ENCODE measurements around the gene EFNA2.

Gene EFNA2

DNA sequence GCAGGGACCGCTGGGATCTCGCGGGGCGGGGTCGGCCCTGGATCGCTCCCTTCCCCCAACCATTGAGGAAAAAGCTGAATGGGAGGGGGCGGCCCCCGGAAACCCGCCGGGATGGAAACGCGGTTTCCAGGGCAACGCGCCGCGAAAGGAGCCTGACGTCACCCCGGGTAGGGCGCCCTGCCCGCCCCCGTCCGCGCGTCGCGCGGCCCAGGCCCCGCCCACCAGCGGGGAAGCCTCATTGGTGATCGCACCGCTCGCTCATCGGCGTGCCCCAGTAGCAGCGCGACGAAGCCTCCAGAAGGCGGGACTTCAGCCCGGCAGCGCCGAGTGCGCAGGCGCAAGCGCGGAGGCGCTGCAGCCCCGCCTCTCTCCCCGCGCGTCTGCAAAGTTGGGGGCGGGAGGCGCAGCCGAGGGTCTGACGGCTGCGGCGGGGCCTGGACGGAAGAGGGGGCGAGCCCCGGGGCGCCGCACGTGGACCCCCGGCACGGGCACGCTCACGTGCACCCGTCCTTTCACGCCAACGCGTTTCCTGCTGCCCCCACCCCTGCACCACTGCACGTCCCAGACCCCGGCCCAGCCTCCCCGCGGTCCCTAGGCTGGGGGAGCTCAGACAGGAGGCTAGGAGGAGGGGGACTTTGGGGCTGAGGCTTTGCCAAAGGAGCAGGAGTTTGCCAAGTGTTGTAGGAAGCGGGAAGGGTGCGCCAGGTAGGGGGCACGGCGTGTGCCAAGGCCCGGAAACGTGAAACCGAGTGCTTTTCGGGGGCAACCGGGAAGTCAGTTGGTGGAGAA lies 24.7 kb upstream of the EFNA2 start:
- DNase-seq: peak; percentile 81

- DNase-seq: no peak
Observed at GRCh38 chr19:1261538-1261797, 24.2 kb upstream of the EFNA2 start.

- DNase-seq: no peak
Observed at GRCh38 chr19:1261798-1262622, 23.7 kb upstream of the EFNA2 start.

GRCh38 chr19:1262623-1263123 lies 23.0 kb upstream of the EFNA2 start:
- no peak for DNase-seq

DNA sequence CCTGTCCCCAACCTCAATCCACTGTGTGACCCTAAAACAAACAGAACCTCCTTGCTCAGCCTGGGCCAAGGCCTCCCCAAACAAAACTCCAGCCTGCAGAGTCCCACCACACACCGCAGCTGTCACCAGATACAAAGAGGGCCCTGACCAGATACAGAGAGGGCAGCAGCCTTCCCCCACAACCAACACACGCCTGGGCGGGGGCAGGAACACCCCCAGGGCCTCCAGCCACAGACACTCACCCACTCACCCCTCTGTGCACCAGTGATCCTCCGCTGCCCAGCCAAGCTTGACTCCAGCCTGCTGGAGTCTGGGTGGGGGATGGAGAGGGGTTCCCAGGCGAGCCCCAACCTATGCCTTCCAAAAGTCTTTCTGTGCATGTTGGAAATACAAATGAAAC lies 22.5 kb upstream of the EFNA2 start:
- DNase-seq: no peak

GRCh38 chr19:1264801-1265614 lies 20.7 kb upstream of the EFNA2 start:
- DNase-seq: no peak

DNA sequence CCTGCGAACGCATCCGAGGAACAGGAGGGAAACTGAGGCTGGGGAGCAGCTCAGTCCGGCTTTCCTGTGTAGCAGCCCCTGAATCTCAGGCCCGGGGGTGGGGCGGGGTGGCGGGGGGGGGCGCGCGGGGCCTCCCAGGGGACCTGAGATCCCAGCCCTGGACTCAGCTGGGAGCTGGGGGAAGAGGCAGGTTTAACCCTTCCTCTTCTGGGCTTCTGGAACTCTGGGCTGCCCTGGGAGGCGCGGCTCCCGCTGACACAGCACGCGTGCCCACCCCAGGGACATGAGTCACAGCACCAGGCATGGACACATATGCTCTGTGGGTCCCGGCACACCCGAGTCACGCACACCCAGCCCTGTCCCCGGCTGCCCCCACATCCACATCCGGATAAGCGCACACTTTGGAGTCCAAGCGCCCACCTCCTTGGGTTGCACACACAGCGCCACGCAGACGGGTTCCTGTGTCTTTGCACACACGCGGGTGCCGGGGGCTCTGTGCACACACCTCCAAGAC lies 20.0 kb upstream of the EFNA2 start:
- no peak for DNase-seq

GRCh38 chr19:1266129-1266915 lies 19.4 kb upstream of the EFNA2 start:
- no peak for DNase-seq

DNA sequence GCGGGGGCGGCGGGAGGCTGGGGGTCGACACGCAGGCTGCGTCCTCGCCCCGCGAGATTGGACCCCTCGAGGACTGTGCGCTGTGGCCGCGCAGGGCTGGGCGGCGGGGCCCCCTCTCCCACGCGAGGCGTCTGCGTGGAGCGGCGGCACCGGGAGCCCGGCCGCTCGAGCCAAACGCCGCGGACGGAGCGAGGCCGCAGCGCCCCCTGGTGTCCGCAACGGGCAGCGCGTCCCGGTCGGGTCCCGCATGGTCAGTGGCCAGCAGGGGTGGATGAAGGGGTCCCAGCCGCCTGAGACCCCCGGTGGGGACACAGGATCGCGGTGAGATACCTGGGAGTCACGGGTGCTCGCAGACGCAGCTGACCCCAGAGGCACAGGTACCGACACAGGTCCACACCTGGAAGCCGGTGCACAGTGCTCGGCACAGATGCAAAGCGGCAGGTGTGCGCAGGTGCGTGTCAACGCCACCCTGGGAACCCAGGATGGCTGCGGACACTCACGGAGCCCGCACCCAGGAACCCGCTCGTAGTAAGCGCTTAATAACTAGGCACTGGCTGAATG lies 18.7 kb upstream of the EFNA2 start:
- peak; percentile 29 for DNase-seq

DNA sequence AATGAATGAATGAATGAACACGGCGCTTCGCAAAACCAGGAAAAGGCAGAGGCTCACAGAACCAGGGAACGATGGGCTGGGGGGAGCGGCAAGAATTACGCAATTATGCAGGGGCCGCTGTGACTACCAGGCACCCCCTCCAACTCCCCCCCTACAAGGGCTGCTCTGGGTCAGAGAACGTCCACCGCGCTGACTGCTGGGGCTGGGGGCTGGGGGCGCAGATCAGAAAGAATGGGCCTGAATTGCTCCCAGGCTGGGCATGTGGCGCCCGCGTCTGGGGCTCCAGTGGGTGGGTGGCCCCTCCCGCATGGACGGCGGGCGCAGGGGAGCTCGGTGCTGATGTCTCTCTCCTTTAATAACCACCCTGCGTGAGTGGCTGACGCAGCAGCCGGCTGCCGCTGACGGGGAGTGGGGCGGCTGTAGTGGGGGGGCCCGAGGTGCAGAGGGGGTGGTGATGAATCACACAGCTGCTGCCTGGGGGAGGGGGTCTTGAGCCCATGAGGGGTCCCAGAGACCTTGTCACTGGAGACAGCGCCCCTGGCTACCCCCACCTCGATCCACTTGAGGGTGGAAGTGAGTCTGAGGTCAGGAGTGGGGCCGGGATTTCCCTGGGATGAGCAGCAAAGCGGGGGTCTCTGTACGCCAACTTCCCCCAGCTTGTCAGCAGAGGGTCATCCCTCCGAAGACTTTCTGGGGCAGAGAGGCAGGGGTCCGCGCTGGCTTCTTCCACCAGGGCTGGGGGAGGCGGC lies 18.0 kb upstream of the EFNA2 start:
- no peak for DNase-seq

- DNase-seq: no peak
Observed at GRCh38 chr19:1268226-1269064, 17.2 kb upstream of the EFNA2 start.

- peak; percentile 95 for DNase-seq
Observed at GRCh38 chr19:1269065-1269477, 16.6 kb upstream of the EFNA2 start, which contains the start of gene CIRBP. TSS of gene CIRBP (plus strand) at chr19:1269332. CDS start at chr19:1270934, 1,602 bp downstream.

DNA sequence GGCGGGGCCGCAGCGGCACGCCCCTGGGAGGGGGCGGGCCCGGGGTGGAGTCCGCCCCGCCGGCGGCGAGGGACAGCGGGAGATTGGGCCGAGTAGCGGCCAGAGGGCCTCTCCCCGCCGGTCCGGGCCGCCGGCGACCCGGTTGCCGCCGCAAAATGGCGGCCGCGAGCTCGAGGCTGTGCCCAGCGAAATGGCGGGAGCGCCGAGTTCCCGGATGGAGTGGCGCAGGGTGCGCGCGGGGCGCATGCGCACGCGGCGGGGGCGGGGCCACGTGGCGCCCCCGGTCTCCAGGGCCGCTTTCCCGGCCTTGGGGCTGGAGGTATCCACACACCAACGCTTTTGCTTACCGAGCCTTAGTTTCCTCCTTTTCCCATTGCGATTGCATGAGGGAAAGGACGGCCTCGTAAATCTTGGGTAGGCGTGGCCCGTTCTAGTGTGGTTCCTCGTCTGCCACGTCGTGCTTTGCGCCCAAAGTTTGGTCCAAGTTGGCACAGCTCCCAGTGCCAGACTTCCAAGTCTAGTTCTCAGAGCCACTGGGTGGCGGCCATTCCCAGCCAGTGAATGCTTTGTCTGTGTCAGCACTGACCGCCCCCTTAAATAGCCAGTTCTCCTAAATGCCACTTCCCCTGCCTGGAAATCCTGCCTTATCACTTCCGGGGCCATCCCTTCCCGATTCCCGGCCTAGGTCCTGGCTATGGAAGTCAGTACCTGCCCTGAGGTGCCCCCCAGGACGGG lies 16.0 kb upstream of the EFNA2 start:
- peak; percentile 48 for DNase-seq

GRCh38 chr19:1270213-1270853 lies 15.3 kb upstream of the EFNA2 start:
- DNase-seq: no peak

GRCh38 chr19:1270854-1271527 lies 14.7 kb upstream of the EFNA2 start:
- DNase-seq: no peak

- DNase-seq: no peak
Observed at GRCh38 chr19:1271528-1272422, 13.9 kb upstream of the EFNA2 start.
